Dedifferentiated amniotic fluid mesenchymal stem cell (primary cell): Measurements from ENCODE around the gene SH3BP1.
"Not testable (repeated sequence)": the region's sequence is repeated elsewhere in the genome, so short reads cannot be mapped to it uniquely, and the experiment has no call there.

Experiments used
- DNase-seq: peaks from one replicate; pipeline ENCODE4 v3.0.0-alpha.2; 2016; ENCODE audit errors: extremely low spot score

SH3BP1 gene

DNA sequence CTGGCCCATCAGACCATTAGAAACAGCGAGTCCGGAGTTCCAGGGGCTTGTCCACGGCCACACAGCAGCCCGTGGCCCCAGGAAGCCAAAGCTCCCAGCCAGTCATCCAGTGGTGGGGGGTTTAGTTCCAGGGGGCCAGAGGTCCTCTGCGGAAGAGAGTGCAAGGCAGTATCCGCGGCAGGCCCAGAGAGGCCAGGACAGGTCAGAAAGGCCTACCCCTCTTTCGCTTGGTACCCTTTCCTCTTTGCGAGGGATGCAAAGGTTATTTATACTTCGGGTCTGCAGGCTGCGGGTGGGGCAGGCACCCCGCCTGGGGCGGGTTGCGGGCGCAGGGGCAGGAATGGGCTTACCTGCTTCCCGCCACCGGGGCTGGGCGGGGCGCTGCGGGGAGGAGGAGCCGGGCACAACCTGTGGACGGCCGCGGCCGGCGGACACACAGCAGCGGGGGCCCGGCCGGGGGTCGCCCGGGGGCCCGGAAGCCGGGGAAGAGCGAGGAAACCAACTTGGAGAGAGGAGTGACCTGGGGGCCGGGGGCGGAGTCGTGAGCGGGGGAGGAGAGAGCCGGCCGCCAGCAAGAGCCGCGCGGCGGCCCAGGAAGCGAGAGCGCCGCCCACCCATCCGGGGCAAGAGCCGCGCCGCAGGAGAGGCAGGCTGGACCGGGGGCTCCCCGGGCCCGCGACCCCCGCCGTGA, at the start of gene SH3BP1:
Gene SH3BP1, plus strand, starts transcription at position 600 of the 691 bp plus-strand sequence. CDS start 119 bp downstream, outside the sequence.
- no peak for DNase-seq

DNA sequence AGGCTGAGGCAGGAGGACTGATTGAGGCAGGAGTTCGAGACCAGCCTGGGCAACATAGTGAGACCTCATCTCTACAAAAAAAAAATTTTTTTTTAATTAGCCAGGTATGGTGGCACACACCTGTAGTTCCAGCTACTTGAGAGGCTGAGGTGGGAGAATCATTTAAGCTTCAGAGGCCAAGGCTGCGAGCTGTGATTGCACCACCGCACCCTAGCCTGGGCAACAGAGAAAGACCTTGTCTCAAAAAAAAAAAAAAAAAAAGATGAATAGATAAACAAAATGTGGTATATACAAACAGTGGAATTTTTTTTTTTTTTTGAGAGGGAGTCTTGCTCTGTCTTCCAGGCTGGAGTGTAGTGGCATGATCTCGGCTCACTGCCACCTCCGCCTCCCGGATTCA, 48.4 kb upstream of the SH3BP1 start:
- DNase-seq, result not testable (repeated sequence)

GRCh38 chr22:37591823-37592404, 47.6 kb upstream of the SH3BP1 start:
- DNase-seq, result no peak

DNA sequence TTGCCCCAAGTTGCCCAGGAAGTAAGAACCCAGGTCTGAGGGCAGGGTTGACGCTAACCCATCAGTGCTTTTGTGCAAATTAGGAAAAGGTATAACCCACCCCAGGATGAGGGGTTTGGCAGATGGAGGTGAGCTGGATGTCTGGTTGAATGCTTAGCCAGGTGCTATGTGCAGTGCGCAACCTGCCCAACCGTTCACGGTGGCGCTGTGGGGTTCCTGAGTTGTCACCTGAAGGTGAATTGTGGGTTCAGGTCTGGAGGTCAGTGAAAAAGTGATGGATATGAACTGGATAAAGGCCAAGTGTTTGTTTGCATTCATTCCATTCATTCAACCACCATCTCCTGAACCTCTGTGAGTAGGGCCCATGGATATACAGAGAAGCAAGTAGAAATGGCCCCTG, 45.2 kb upstream of the SH3BP1 start:
- DNase-seq, result no peak

DNA sequence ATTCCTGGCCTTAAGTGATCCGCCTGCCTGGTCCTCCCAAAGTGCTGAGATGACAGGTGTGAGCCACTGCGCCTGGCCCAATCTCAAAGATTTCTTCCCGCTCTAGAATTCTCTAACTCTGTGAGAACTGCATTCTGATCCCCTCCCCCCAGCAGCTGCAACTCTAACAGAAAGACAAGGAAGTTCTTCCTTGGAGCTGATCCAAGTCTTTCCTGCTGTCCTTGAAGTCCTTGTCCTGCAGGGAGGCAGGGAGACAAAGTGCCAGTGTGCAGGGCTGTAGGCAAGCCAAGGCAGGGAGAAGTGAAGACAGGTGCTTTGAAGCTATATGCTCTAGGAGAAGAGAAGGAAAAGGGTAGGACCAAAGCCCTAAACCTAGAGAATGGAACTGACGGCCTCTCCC, 40.3 kb upstream of the SH3BP1 start:
- no peak for DNase-seq

DNA sequence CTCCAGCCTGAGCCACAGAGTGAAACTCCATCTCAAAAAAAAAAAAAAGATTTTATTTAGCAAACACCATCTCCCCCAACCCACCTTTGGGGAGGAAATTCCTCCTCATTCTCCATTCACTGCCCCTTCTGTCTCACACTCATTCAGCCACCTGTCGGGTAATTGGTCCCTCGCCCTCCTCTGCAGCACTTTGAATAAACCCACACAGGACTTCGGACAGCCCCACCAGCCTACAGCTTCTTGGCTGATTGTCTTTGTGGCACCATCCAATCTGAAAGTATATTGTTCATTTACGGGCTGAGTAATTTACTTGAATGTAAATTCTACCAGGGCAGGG, 38.3 kb upstream of the SH3BP1 start:
- no peak for DNase-seq

DNA sequence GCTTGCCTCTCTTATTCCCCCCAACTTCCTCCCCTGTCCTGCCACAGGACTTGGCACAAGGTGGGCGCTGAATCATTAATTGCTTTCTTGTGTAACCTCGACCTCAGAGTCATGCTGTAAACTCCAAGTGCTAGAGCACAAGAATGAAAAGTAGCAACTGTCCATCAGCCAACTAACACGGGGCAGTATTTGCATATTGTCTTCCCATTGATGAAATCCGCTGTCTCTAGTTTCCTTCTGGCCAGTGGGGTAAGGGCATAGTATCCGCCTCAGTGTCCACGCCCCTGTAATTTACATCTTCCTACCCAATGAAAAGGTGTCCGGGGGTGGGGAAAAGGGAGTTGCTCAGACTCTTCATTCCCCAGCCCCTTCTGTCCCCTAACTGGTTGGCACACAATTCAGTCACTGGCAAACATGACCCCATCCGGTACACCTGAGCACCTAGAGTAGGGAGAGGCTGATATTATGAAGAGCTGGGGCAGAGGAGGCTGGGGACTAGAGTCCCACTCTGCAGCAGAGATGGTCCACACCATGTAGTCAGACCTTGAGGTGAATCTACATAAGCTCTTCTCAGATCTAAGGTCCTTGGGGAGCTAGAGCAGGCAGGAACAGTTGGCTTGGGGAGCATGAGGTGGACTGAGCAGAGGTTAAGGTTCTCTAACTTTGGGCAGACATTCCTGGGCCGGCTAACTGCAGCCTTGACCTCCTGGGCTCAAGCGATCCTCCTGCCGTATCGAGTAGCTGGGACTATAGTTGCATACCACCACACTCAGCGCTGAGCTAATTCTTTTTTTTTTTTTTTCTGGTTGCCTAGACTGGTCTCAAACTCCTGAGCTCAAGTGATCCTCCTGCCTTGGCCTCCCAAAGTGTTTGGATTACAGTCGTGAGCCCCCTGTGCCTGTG, 37.7 kb upstream of the SH3BP1 start:
- DNase-seq, result no peak

DNA sequence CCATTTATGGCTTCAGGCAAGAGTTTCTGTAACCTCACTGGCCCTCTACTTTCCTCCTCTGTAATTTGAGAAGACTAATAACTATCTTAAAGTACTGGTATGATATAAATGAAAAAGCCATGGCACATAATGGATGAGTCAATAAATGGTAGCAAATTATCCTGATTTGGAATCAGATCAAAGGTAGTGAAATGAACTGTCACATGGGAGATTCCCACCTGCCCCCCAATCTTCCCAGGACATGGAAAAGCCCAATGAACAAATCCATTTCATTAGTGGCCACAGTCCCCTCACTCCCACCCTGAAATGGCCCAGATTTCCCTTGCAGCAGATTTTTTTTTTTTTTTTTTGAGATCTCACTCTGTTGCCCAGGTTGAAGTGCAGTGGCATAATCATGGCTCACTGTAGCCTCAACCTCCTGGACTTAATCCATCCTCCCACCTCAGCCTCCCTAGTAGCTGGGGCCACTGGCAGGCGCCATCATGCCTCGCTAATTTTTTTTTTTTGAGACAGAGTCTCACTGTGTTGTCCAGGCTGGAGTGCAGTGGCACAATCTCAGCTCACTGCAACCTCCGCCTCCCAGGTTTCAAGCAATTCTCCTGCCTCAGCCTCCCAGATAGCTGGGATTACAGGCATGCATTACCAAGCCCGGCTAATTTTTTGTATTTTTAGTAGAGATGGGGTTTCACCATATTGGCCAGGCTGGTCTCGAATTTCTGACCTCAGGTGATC, 36.8 kb upstream of the SH3BP1 start:
- DNase-seq, result not testable (repeated sequence)

GRCh38 chr22:37604074-37604473, 35.4 kb upstream of the SH3BP1 start:
- no peak for DNase-seq

DNA sequence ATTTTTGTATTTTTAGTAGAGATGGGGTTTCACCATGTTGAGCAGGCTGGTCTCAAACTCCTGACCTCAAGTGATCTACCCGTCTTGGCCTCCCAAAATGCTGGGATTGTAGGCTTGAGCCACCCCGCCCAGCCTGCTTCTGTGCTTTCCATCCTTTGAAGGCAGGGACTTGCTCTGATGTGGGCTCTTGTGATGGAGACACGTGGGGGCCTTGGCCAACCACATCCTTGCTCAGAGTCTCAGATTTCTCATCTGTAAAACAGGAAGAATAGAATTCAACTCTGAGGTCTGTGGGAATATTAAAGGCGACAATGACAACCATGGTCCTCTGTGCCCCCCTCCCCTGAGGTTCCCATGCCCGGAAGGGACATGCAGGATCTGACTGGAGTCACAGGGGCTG, 34.6 kb upstream of the SH3BP1 start:
- no peak for DNase-seq

GRCh38 chr22:37607010-37607934, 32.2 kb upstream of the SH3BP1 start:
- no peak for DNase-seq

- DNase-seq, result no peak
Observed at GRCh38 chr22:37607935-37608476, 31.5 kb upstream of the SH3BP1 start.

- DNase-seq, result peak; percentile 96
Observed at GRCh38 chr22:37608477-37609239, 30.8 kb upstream of the SH3BP1 start, which contains the start of gene GGA1. GGA1 (plus strand) TSS chr22:37608834; CDS start chr22:37608861, 27 bp downstream.

GRCh38 chr22:37609240-37610152, 30.0 kb upstream of the SH3BP1 start:
- peak; percentile 28 for DNase-seq

GRCh38 chr22:37610153-37610475, 29.4 kb upstream of the SH3BP1 start:
- DNase-seq, result not testable (repeated sequence)

GRCh38 chr22:37610480-37611129, 28.9 kb upstream of the SH3BP1 start:
- no peak for DNase-seq

- DNase-seq, result no peak
Observed at GRCh38 chr22:37611207-37611606, 28.3 kb upstream of the SH3BP1 start.
